Smooth muscle cell (in vitro differentiated cells): ENCODE measurements around the gene BAG3. TPM values are rescaled to one million over a fixed set of nuclear protein-coding genes. Genes with fewer than 3 reads are reported as not detected.

Source experiments
- DNase-seq: peaks from one replicate; lab custom pipeline; 2025; ENCODE audit not compliant: unreplicated experiment; lab: John Stamatoyannopoulos, UW
- H2AFZ ChIP-seq: fragments of 200-600 bp; sonication (generic); 2 replicates; pipeline ENCODE4 v1.6.0; 2016; ENCODE audit warnings: antibody characterized with exemption, low read depth, mild to moderate bottlenecking
- H3F3A ChIP-seq: fragments of 200-600 bp; sonication (generic); 2 replicates; pipeline ENCODE4 v1.6.0; 2017; ENCODE audit warnings: antibody characterized with exemption, low read depth
- H3K27ac ChIP-seq: fragments of 200-600 bp; sonication (generic); 2 replicates; pipeline ENCODE4 v1.5.1; 2016; ENCODE audit warnings: low read depth, mild to moderate bottlenecking
- H3K27me3 ChIP-seq: fragments of 200-600 bp; sonication (generic); 2 replicates; pipeline ENCODE4 v1.6.1; 2016; ENCODE audit warnings: low read depth, mild to moderate bottlenecking
- H3K36me3 ChIP-seq: fragments of 200-600 bp; sonication (generic); 2 replicates; pipeline ENCODE4 v1.5.1; 2016; ENCODE audit warnings: low read depth
- H3K4me1 ChIP-seq: fragments of 200-600 bp; sonication (generic); 2 replicates; pipeline ENCODE4 v1.5.1; 2016; ENCODE audit warnings: low read depth
- H3K4me2 ChIP-seq: fragments of 200-600 bp; sonication (generic); 2 replicates; pipeline ENCODE4 v1.6.0; 2016; ENCODE audit warnings: mild to moderate bottlenecking
- H3K4me3 ChIP-seq: fragments of 200-600 bp; sonication (generic); 2 replicates; pipeline ENCODE4 v1.5.1; 2016; ENCODE audit warnings: mild to moderate bottlenecking
- H3K79me2 ChIP-seq: fragments of 200-600 bp; sonication (generic); 2 replicates; pipeline ENCODE4 v1.6.0; 2016; ENCODE audit warnings: low read depth, mild to moderate bottlenecking
- H3K9ac ChIP-seq: fragments of 200-600 bp; sonication (generic); 2 replicates; pipeline ENCODE4 v1.6.0; 2016; ENCODE audit warnings: low read depth
- H3K9me3 ChIP-seq: fragments of 200-600 bp; sonication (generic); replicated peaks from 2 replicates; pipeline ENCODE4 v1.5.1; 2016; ENCODE audit warnings: low read depth
- H4K20me1 ChIP-seq: fragments of 200-600 bp; sonication (generic); 2 replicates; pipeline ENCODE4 v1.6.0; 2016; ENCODE audit warnings: low read depth
- WGBS: methylation state at CpG from one replicate; pipeline ENCODE4 v1.1.7; 2016; ENCODE audit warnings: low lambda C conversion rate; 5-methylcytosine and 5-hydroxymethylcytosine counted together
- polyA plus RNA-seq: library from polyadenylated mRNA; unstranded; fragments of >200 nt; fragmentation: Nextera tagmentation; extraction: Ambion mirVana; gene quantifications from 2 replicates; pipeline ENCODE4 v1.2.1, GENCODE V29; 2016
- total RNA-seq: library from RNA; depleted of rRNA; stranded (reverse); fragments of >200 nt; gene quantifications from 2 replicates; pipeline ENCODE4 v1.2.3, GENCODE V29; 2014
- TF ChIP-seq, protein P1 (sequence below): fragments of 200-600 bp; sonication (generic); IDR thresholded peaks from 2 replicates; pipeline ENCODE4 v1.5.1; 2017; ENCODE audit warnings: borderline replicate concordance, mild to moderate bottlenecking, antibody characterized with exemption; ENCODE audit not compliant: insufficient read depth, poor library complexity, severe bottlenecking

Gene BAG3
- total and polyA plus RNA-seq, 2 experiments from 2014 or later: 25.5 to 73.7 TPM

DNA sequence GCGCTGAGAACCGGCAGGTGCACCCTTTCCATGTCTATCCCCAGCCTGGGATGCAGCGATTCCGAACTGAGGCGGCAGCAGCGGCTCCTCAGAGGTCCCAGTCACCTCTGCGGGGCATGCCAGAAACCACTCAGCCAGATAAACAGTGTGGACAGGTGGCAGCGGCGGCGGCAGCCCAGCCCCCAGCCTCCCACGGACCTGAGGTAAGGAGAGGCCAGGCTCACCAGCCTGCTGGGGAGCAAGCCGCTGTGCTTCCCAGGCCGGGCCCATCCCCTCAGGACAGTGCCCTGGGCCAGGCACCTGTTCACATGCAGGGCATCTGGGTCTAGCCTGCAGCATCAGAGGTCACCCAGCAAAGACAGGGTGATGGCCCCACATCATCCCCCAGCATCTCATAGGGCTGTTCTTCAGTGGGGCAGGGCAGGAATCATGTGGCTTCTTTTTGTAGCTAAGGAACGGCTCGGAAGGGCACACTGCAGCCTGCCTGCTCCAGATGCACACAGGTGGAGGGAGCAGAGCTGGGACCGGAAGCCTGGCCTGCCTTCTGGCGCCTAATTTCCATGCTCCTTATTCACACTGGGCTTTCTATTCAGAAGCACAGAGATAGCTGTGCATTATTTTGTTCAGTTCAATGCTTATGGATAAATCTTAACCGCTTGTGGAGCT lies 18.9 kb downstream of the BAG3 start:
- Histone ChIP-seq H2AFZ (no peak overlapping the region), H3K27me3 (no peaks in the 10 kb centered on the region), H3K79me2 (peaks cover 59% of the 10 kb centered on the region), H3K9ac (no peak overlapping the region), H3K36me3 (peaks cover 9% of the 10 kb centered on the region), H3K4me2 (no peak overlapping the region), H3K4me1 (peaks cover 28% of the 10 kb centered on the region), H3F3A (peaks cover 13% of the 10 kb centered on the region), H3K9me3 (no peaks in the 10 kb centered on the region), H3K27ac (no peak overlapping the region), H3K4me3 (no peak overlapping the region), H4K20me1 (peaks cover 100% of the 10 kb centered on the region)
- TF ChIP-seq, protein P1, sequence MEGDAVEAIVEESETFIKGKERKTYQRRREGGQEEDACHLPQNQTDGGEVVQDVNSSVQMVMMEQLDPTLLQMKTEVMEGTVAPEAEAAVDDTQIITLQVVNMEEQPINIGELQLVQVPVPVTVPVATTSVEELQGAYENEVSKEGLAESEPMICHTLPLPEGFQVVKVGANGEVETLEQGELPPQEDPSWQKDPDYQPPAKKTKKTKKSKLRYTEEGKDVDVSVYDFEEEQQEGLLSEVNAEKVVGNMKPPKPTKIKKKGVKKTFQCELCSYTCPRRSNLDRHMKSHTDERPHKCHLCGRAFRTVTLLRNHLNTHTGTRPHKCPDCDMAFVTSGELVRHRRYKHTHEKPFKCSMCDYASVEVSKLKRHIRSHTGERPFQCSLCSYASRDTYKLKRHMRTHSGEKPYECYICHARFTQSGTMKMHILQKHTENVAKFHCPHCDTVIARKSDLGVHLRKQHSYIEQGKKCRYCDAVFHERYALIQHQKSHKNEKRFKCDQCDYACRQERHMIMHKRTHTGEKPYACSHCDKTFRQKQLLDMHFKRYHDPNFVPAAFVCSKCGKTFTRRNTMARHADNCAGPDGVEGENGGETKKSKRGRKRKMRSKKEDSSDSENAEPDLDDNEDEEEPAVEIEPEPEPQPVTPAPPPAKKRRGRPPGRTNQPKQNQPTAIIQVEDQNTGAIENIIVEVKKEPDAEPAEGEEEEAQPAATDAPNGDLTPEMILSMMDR: no peak
- DNase-seq: no peak
- 96% methylated on average over 18 of the region's 18 CpGs for WGBS

DNA sequence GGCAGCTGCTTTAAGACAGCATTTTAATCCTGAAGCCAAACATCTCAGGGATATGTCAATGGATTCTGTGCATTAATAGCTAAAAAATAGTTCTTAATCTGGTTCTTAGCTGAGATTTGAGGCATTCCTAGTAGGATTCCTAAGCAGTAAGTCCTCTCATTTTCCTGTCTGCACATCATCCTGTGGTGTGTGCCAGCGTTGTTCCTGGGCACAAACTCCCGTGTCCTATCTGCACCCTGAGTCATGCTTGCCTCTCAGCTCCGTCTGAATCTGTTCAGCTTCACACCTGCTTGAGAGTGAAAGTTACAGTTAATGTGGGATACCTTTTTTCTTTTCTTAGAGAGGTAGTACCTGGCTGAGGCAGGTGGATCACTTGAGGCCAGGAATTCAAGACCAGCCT lies 19.5 kb downstream of the BAG3 start:
- H3K4me3 ChIP-seq: no peak overlapping the region
- peaks cover 13% of the 10 kb centered on the region for H3F3A ChIP-seq
- H2AFZ ChIP-seq: no peak overlapping the region
- WGBS: 64% methylated on average over 3 of the region's 3 CpGs
- H3K27me3 ChIP-seq: no peaks in the 10 kb centered on the region
- peaks cover 98% of the 10 kb centered on the region for H4K20me1 ChIP-seq
- H3K27ac ChIP-seq: no peak overlapping the region
- TF ChIP-seq, protein P1: no peak
- DNase-seq: no peak
- peaks cover 28% of the 10 kb centered on the region for H3K4me1 ChIP-seq
- H3K36me3 ChIP-seq: peaks cover 9% of the 10 kb centered on the region
- H3K79me2 ChIP-seq: peaks cover 53% of the 10 kb centered on the region
- H3K9me3 ChIP-seq: no peaks in the 10 kb centered on the region
- no peak overlapping the region for H3K9ac ChIP-seq
- no peak overlapping the region for H3K4me2 ChIP-seq

DNA sequence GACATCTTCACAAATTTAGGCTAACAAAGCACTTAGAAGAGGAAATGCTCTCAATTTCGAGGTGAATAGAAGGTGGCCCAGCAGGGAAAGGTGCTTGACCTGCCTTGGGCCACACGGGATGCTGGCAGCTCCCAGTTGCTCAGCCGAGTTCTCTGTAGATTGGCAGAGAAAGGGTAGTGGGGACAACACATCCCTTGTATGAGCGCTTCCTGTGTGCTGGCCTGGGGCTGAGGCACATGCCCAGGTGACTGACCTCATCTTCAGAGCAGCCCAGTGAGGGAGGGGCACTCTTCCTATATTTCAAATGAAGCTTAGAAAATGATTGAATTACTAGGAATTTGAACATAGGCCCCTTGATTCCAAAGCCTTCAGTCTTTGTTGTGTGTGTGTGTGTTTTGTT lies 20.2 kb downstream of the BAG3 start:
- peaks cover 9% of the 10 kb centered on the region for H3K36me3 ChIP-seq
- H3K4me2 ChIP-seq: no peak overlapping the region
- no peak overlapping the region for H3K4me3 ChIP-seq
- H3K9ac ChIP-seq: no peak overlapping the region
- H3K27me3 ChIP-seq: no peaks in the 10 kb centered on the region
- H3K4me1 ChIP-seq: peaks cover 22% of the 10 kb centered on the region
- DNase-seq: no peak
- 89% methylated on average over 4 of the region's 4 CpGs for WGBS
- H3K27ac ChIP-seq: no peak overlapping the region
- H3K9me3 ChIP-seq: no peaks in the 10 kb centered on the region
- H2AFZ ChIP-seq: no peak overlapping the region
- H4K20me1 ChIP-seq: peaks cover 97% of the 10 kb centered on the region
- TF ChIP-seq, protein P1: no peak
- peaks cover 47% of the 10 kb centered on the region for H3K79me2 ChIP-seq
- peaks cover 13% of the 10 kb centered on the region for H3F3A ChIP-seq

DNA sequence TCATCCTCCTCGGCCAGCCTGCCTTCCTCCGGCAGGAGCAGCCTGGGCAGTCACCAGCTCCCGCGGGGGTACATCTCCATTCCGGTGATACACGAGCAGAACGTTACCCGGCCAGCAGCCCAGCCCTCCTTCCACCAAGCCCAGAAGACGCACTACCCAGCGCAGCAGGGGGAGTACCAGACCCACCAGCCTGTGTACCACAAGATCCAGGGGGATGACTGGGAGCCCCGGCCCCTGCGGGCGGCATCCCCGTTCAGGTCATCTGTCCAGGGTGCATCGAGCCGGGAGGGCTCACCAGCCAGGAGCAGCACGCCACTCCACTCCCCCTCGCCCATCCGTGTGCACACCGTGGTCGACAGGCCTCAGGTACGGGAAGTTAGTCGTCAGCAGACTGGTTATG lies 21.1 kb downstream of the BAG3 start:
- no peaks in the 10 kb centered on the region for H3K27me3 ChIP-seq
- 97% methylated on average over 23 of the region's 23 CpGs for WGBS
- peaks cover 97% of the 10 kb centered on the region for H4K20me1 ChIP-seq
- peaks cover 17% of the 10 kb centered on the region for H3K36me3 ChIP-seq
- peaks cover 38% of the 10 kb centered on the region for H3K79me2 ChIP-seq
- H3K4me3 ChIP-seq: no peak overlapping the region
- no peak overlapping the region for H3K9ac ChIP-seq
- H3K9me3 ChIP-seq: no peaks in the 10 kb centered on the region
- H2AFZ ChIP-seq: no peak overlapping the region
- peaks cover 7% of the 10 kb centered on the region for H3F3A ChIP-seq
- H3K4me2 ChIP-seq: no peak overlapping the region
- peaks cover 19% of the 10 kb centered on the region for H3K4me1 ChIP-seq
- H3K27ac ChIP-seq: no peak overlapping the region
- no peak for DNase-seq
- TF ChIP-seq, protein P1: no peak
